Tibial artery (tissue), 4 donors: Measurements from ENCODE around the gene KRTDAP.

ENCODE experiments used
- DNase-seq, 2 donors: peaks; one replicate each; pipeline ENCODE4 v3.0.0-alpha.2; 2019
- H3K27ac ChIP-seq, 2 donors: fragments of 200-600 bp; sonication (generic) in 1 of 2; 1 replicate in 1 of 2; 2 replicates in 1 of 2; pipeline ENCODE4 v1.5.1; 2018 to 2019; ENCODE audit warnings: mild to moderate bottlenecking in 1 of 2
- H3K27me3 ChIP-seq, 2 donors: fragments of 200-600 bp; sonication (generic) in 1 of 2; one replicate each; pipeline versions ENCODE4 v1.5.1 to v1.6.0; 2016 to 2019
- H3K36me3 ChIP-seq, 3 donors: fragments of 200-600 bp; sonication (generic) in 2 of 3; one replicate each; pipeline ENCODE4 v1.5.1; 2016 to 2019; ENCODE audit warnings: mild to moderate bottlenecking in 2 of 3
- H3K4me1 ChIP-seq, 4 donors: fragments of 200-600 bp; sonication (generic) in 2 of 4; 1 replicate in 3 of 4; 2 replicates in 1 of 4; pipeline ENCODE4 v1.5.1; 2016 to 2019
- H3K4me3 ChIP-seq, 2 donors: fragments of 200-600 bp; sonication (generic) in 1 of 2; 1 replicate in 1 of 2; 2 replicates in 1 of 2; pipeline ENCODE4 v1.5.1; 2018 to 2019; ENCODE audit warnings: mild to moderate bottlenecking in 2 of 2
- H3K9me3 ChIP-seq, 3 donors: fragments of 200-600 bp; sonication (generic) in 1 of 3; one replicate each; pipeline ENCODE4 v1.5.1; 2016 to 2019
- intact Hi-C: fragments of 100-400 bp; cut with DNase I; formaldehyde crosslinking; loops from one replicate; pipeline ENCODE4 v1.15.0; 2023; ENCODE audit warnings: low total_unique reads
- TF ChIP-seq, protein P1 (sequence below), 2 experiments: fragments of 200-600 bp in 1 of 2; fragments of 450-650 bp in 1 of 2; IDR thresholded peaks; one replicate each; pipeline ENCODE4 v1.5.1; 2017 to 2019; ENCODE audit warnings: antibody characterized with exemption in 2 of 2, mild to moderate bottlenecking in 1 of 2, moderate library complexity in 1 of 2

KRTDAP gene

DNA sequence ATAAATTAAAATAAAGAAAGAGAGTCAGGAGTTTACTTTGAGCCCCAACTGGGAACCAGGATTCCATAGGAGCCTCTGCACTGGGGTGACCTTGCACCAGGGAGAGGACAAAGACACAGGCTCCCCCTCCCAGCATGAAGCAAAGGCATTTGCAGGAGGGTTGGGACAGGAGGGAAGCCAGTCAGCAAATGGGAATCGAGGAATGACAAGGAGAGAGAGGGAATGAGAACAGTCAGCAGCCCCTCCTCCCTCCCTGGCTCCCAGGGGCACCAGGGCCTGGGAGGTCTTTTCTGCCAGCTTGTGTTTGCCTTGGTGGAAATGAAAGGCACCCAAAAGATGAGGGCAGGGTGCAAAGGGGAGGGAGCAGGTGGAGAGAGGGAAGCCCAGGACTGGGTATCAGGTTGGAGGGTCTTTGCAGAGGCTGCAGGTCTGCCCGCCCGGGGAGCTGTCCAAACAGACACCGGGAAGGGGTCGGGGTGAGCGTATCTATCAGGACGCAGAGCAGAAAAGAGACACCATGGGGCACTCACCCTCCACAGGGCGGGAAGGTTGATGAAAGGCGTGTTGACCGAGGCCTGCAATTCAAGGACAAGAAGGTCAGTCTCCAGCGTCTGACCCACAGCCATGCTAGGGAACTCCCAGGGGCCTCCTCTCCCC is 34.0 kb upstream of the KRTDAP start:
- no peaks in the 10 kb centered on the region for H3K36me3 ChIP-seq
- intact Hi-C loops, result no loop called here

DNA sequence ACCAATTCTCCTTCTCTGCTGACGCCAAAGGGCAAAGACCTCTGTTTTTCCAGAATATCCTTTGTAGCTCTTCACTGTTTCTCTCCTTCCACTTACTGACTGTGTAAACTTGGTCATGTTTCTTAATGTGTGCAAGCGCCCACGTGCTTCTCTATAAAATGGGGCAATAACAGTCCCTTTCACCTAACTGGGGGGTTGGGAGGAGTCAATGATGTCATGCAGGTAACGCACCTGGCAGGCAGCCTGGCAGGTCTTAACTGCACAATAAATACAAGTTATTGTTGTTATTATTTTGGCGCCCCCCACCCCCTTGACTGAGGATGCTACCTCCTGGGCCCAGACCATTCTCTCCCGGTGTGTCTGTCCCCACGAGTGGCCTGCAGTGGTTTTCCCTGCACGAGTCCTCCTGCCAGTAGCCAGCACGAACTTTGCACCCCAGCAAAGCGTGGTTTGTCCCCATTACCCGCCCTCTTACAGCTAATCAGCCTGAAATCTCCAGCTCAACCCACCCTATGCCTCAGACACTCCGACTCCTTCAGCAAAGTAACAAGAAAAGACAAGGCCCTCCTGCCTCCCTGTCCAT is 32.6 kb upstream of the KRTDAP start:
- intact Hi-C loops, result no loop called here
- Histone ChIP-seq H3K4me3 (no peak overlapping the region), H3K36me3 (no peaks in the 10 kb centered on the region), H3K27ac (no peak overlapping the region), H3K27me3 (peaks cover 0 to 56% of the 10 kb centered on the region in 2 donors), H3K9me3 (no peaks in the 10 kb centered on the region), H3K4me1 (no peaks in the 10 kb centered on the region)
- TF ChIP-seq, protein P1, sequence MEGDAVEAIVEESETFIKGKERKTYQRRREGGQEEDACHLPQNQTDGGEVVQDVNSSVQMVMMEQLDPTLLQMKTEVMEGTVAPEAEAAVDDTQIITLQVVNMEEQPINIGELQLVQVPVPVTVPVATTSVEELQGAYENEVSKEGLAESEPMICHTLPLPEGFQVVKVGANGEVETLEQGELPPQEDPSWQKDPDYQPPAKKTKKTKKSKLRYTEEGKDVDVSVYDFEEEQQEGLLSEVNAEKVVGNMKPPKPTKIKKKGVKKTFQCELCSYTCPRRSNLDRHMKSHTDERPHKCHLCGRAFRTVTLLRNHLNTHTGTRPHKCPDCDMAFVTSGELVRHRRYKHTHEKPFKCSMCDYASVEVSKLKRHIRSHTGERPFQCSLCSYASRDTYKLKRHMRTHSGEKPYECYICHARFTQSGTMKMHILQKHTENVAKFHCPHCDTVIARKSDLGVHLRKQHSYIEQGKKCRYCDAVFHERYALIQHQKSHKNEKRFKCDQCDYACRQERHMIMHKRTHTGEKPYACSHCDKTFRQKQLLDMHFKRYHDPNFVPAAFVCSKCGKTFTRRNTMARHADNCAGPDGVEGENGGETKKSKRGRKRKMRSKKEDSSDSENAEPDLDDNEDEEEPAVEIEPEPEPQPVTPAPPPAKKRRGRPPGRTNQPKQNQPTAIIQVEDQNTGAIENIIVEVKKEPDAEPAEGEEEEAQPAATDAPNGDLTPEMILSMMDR (IDR thresholded peaks at IDR 0.05), result no peak
- DNase-seq, result no peak

More for the DNA sequence above, 34.0 kb upstream of the KRTDAP start:
- Histone ChIP-seq H3K4me3 (no peak overlapping the region), H3K9me3 (no peaks in the 10 kb centered on the region), H3K27me3 (peaks cover 0 to 63% of the 10 kb centered on the region in 2 donors), H3K4me1 (no peaks in the 10 kb centered on the region), H3K27ac (no peak overlapping the region)
- TF ChIP-seq, protein P1 (IDR thresholded peaks at IDR 0.05), result no peak
- DNase-seq, result no peak

GRCh38 chr19:35521124-35521743 is 31.0 kb upstream of the KRTDAP start:
- TF ChIP-seq, protein P1 (IDR thresholded peaks at IDR 0.05), result no peak
- Histone ChIP-seq H3K36me3 (no peaks in the 10 kb centered on the region), H3K27ac (no peak overlapping the region), H3K4me1 (no peaks in the 10 kb centered on the region), H3K9me3 (no peaks in the 10 kb centered on the region), H3K4me3 (no peak overlapping the region), H3K27me3 (peaks cover 0 to 40% of the 10 kb centered on the region in 2 donors)
- intact Hi-C loops, result no loop called here
- no peak for DNase-seq

GRCh38 chr19:35519291-35519690 is 29.0 kb upstream of the KRTDAP start:
- H3K4me3 ChIP-seq, result no peak overlapping the region
- no peaks in the 10 kb centered on the region for H3K36me3 ChIP-seq
- H3K4me1 ChIP-seq, result peaks cover 0 to 1% (median 0%) of the 10 kb centered on the region in 4 donors
- DNase-seq, result no peak
- TF ChIP-seq, protein P1 (IDR thresholded peaks at IDR 0.05), result no peak
- H3K27ac ChIP-seq, result no peak overlapping the region
- intact Hi-C loops, result no loop called here
- H3K9me3 ChIP-seq, result no peaks in the 10 kb centered on the region
- H3K27me3 ChIP-seq, result peaks cover 0 to 24% of the 10 kb centered on the region in 2 donors

GRCh38 chr19:35518313-35518712 is 28.0 kb upstream of the KRTDAP start:
- Histone ChIP-seq H3K27me3 (peaks cover 0 to 26% of the 10 kb centered on the region in 2 donors), H3K36me3 (no peaks in the 10 kb centered on the region), H3K9me3 (no peaks in the 10 kb centered on the region), H3K27ac (no peak overlapping the region), H3K4me1 (peaks cover 0 to 4% (median 0%) of the 10 kb centered on the region in 4 donors), H3K4me3 (no peak overlapping the region)
- TF ChIP-seq, protein P1 (IDR thresholded peaks at IDR 0.05), result no peak
- intact Hi-C loops, result no loop called here
- DNase-seq, result no peak
